Vagina (tissue), 2 donors: ENCODE results near the gene RNF141.

ENCODE experiments used
- POLR2A ChIP-seq, 2 donors: fragments of 450-650 bp; IDR thresholded peaks; one replicate each; pipeline ENCODE4 v1.6.1; 2017; ENCODE audit warnings: antibody characterized with exemption in 2 of 2, mild to moderate bottlenecking in 2 of 2, moderate library complexity in 2 of 2
- POLR2AphosphoS5 ChIP-seq, 2 donors: sonication (generic); formaldehyde crosslinking; IDR thresholded peaks; one replicate each; pipeline ENCODE4 v1.9.0; 2017; ENCODE audit warnings: antibody characterized with exemption in 2 of 2, mild to moderate bottlenecking in 2 of 2, low read depth in 1 of 2; ENCODE audit not compliant: insufficient read depth in 1 of 2

DNA sequence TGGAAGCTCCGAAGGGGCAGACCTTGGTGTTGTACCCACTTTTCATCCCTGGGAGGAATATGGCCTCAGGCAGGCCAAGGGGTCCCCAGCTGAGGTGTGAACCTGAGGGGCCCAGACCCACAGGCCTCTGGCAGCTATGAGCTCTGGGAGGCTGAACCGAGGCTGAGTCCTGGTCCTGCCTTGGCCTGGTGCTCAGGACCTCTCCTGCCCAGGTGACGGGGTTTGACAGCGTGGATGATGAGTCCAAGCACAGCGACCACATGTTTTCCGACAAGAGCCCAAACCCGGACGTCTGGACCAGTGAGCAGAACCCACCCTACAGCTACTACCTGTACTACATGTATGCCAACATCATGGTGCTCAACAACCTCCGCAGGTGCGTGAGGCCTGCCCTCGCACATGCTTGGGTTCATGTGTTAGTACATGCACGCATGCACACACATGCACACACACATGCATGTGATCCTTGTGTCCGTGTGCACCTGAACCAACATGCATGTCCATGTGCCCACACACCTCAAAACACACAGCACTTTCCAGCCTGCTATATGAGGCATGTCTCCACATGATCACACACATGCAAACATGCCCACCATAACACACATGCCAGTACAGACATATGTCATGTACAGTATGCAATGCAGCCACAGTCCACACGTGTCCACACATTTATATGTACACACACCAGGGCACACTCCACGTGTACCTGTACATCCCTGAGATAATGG is 40.9 kb downstream of the RNF141 start:
- TF ChIP-seq POLR2AphosphoS5 (IDR thresholded peaks at IDR 0.05; ENCODE audit: insufficient read depth in 1 of 2, low read depth in 1 of 2) (no peak), POLR2A (IDR thresholded peaks at IDR 0.05) (no peak)
